GM12874 (cell line): Measurements from ENCODE around the gene DPP6.

Experiments
- TF ChIP-seq, protein P1 (sequence below): IDR thresholded peaks from 2 replicates; pipeline ENCODE4 v1.5.1; 2011; ENCODE audit warnings: low read depth, mild to moderate bottlenecking, control low read depth, low read length, moderate library complexity; ENCODE audit not compliant: insufficient read depth

DPP6 gene

DNA sequence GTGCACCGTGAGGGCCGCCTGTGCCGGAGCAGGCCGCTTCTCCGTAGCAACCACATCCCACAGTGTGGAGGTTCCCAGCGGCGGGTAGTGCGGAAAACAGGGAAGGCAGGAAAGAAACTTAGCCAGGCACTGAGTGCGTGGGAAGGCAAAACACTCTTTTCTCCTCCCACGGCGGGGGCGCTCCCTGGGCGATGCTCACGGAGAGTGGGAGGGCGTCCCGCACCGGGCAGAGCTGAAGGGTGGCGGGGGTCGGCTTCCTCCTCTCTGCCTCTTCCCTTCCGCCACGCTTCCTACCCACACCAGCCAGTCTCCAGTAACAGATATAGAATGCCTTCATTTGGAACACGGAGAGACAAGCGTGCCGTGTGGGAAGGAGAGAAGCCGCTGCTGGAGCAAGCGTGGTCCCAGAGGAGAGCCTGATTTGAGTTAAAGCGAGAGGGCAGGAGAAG, 698.2 kb downstream of the DPP6 start:
- TF ChIP-seq, protein P1, sequence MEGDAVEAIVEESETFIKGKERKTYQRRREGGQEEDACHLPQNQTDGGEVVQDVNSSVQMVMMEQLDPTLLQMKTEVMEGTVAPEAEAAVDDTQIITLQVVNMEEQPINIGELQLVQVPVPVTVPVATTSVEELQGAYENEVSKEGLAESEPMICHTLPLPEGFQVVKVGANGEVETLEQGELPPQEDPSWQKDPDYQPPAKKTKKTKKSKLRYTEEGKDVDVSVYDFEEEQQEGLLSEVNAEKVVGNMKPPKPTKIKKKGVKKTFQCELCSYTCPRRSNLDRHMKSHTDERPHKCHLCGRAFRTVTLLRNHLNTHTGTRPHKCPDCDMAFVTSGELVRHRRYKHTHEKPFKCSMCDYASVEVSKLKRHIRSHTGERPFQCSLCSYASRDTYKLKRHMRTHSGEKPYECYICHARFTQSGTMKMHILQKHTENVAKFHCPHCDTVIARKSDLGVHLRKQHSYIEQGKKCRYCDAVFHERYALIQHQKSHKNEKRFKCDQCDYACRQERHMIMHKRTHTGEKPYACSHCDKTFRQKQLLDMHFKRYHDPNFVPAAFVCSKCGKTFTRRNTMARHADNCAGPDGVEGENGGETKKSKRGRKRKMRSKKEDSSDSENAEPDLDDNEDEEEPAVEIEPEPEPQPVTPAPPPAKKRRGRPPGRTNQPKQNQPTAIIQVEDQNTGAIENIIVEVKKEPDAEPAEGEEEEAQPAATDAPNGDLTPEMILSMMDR, result no peak

DNA sequence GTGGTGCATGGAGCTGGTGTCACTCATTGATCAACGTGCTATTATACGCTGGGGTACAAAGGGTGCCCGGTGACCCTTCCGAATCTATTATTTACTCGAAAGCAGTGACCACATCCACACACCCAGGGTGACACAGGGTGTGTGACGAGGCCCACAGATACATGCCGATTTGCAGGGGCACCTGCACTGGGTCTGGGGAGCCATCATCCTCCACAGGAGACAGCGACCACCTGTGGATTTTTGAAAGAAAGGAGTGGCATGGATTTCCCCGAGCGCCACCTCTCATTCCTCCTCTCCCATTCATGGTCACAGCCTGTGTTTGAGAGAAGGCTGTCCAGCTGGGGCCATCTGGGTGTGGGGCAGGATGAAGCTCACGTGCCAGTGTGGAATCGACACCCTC, 701.0 kb downstream of the DPP6 start:
- TF ChIP-seq, protein P1, result no peak

DNA sequence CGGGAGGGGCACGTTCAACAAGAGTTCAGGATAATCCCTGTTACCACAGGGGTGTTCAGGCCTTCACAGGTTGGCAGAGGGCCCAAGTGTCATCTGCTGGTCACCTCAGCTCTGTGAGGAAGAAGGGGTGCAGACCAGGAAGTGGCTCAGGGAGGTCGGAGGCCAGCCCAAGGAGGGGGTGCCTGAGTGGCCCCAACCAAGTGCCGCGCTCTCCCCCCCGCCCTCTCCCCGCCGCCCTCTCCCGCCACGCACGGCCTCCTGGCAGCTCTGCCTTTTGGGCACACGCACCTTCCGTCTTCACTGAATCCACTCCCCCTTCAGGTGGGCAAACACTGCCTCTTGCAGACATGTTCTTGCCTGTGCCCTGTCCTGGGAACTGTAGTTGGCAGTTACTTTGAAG, 705.6 kb downstream of the DPP6 start:
- TF ChIP-seq, protein P1, result no peak

DNA sequence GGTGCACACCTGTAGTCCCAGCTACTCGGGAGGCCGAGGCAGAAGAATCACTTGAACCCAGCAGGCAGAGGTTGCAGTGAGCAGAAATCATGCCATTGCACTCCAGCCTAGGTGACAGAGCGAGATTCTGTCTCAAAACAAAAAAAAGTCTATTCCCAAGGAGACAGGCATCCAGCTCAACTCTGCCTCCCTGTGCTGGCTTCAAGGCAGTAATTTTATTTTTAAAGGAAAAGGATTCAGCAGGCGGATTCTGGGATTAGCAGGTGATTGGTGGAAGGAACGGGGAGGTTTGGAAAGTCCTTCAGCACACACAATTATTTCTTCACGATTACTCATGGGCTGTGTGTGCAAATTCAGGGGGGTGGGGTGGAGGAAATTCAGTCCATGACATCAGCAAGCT, 707.8 kb downstream of the DPP6 start:
- TF ChIP-seq, protein P1, result no peak

DNA sequence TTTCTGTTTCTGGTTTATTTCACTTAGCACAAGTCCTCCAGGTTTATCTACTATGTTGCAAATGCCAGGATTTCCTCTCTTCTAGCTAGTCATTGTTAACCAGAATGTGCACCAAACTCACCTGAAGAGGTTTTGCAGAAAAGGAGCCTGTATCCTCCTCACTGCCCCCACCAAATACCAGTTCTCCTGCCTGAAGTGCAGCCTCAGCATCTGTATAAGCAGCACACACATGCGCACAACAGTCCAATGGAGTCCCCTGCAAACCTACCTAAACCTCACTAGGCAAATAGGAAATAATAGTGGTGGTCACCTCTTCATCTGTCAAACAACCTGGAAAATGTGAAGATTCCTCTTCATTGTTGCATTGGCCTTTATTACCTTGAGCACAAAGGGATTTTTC, 712.9 kb downstream of the DPP6 start:
- TF ChIP-seq, protein P1, result no peak

DNA sequence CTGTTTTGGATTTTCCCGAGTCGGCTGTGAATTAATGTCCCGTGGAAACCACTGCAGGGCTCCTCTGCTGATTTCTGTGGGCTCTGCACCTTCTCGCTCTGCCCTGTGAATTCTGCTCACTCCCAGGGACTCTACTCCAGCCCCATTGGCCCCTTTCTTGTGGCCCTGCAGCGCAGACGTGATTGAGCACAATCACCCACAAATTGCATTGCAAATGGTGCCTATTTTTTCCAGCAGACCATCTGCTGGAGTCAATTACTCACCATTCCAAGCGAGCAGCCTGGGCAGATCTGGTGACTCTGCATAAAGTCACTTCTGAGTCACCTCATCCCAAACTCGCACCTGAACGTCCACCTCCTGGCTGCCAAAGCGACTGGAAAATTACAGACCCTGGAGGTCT, 714.9 kb downstream of the DPP6 start:
- TF ChIP-seq, protein P1, result no peak

DNA sequence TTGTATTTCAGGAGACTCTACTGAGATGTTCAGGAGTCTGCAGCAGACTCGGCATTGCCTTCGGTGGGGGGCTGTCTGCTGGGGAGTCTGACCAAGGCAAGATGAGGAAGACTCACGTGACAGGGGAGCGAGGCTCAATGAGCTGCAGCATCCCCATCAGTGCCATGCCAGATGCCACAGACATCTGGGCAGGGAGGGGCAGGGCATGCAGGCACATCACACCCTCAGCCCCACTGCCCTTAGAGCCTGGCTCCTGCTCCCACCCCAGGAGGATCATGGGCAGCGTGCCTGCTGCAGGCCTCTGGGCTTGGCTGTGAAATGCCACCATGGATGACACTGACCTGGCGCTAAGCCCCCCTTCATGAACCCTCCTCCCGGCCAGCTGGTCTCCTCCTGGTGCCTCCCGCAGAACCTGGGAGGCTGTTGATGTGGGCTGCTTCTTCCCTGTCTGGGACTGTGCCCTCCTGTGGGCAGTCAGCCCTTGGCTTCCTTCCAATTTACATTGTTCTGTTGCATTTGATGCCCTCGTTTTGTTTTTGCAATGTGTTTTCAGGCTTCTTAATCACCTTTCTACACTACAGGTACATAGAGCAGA, 715.7 kb downstream of the DPP6 start:
- TF ChIP-seq, protein P1, result no peak
